ENCODE results near the gene FBXL4.
A peak's percentile ranks its signal among the peaks of the same experiment; 100 is the strongest.
"Not testable (repeated sequence)": the region's sequence is repeated elsewhere in the genome, so short reads cannot be mapped to it uniquely, and the experiment has no call there.

FBXL4 gene

GRCh38 chr6:98945311-98946115 is 2.2 kb downstream of the FBXL4 start:
- no peak for DNase-seq (ENCODE audit: low read depth)

GRCh38 chr6:98944598-98945081 is 3.1 kb downstream of the FBXL4 start:
- DNase-seq (ENCODE audit: low read depth), result peak; percentile 63

- no peak for DNase-seq (ENCODE audit: low read depth)
Observed at GRCh38 chr6:98944168-98944567, 3.6 kb downstream of the FBXL4 start.

- no peak for DNase-seq (ENCODE audit: low read depth)
Observed at GRCh38 chr6:98942263-98942803, 5.4 kb downstream of the FBXL4 start.

GRCh38 chr6:98941319-98941718 is 6.4 kb downstream of the FBXL4 start:
- DNase-seq (ENCODE audit: low read depth), result no peak

- no peak for DNase-seq (ENCODE audit: low read depth)
Observed at GRCh38 chr6:98937351-98937750, 10.4 kb downstream of the FBXL4 start.

GRCh38 chr6:98932381-98932780 is 15.4 kb downstream of the FBXL4 start:
- no peak for DNase-seq (ENCODE audit: low read depth)

- no peak for DNase-seq (ENCODE audit: low read depth)
Observed at GRCh38 chr6:98931696-98932095, 16.1 kb downstream of the FBXL4 start.

GRCh38 chr6:98929498-98930060 is 18.2 kb downstream of the FBXL4 start:
- peak; percentile 26 for DNase-seq (ENCODE audit: low read depth)

GRCh38 chr6:98928688-98929087 is 19.1 kb downstream of the FBXL4 start:
- no peak for DNase-seq (ENCODE audit: low read depth)

- DNase-seq (ENCODE audit: low read depth), result no peak
Observed at GRCh38 chr6:98927534-98927933, 20.2 kb downstream of the FBXL4 start.

- DNase-seq (ENCODE audit: low read depth), result no peak
Observed at GRCh38 chr6:98925831-98926230, 21.9 kb downstream of the FBXL4 start.

- DNase-seq (ENCODE audit: low read depth), result no peak
Observed at GRCh38 chr6:98924647-98925046, 23.1 kb downstream of the FBXL4 start.

GRCh38 chr6:98920904-98921431 is 26.8 kb downstream of the FBXL4 start:
- no peak for DNase-seq (ENCODE audit: low read depth)

- not testable (repeated sequence) for DNase-seq (ENCODE audit: low read depth)
Observed at GRCh38 chr6:98910946-98911345, 36.8 kb downstream of the FBXL4 start.

GRCh38 chr6:98909236-98909635 is 38.5 kb downstream of the FBXL4 start:
- no peak for DNase-seq (ENCODE audit: low read depth)

- not testable (repeated sequence) for DNase-seq (ENCODE audit: low read depth)
Observed at GRCh38 chr6:98906342-98906741, 41.4 kb downstream of the FBXL4 start.

GRCh38 chr6:98905759-98906158 is 42.0 kb downstream of the FBXL4 start:
- DNase-seq (ENCODE audit: low read depth), result no peak

- no peak for DNase-seq (ENCODE audit: low read depth)
Observed at GRCh38 chr6:98904096-98904495, 43.6 kb downstream of the FBXL4 start.

- DNase-seq (ENCODE audit: low read depth), result no peak
Observed at GRCh38 chr6:98900706-98901105, 47.0 kb downstream of the FBXL4 start.

GRCh38 chr6:98894810-98895209 is 52.9 kb downstream of the FBXL4 start:
- no peak for DNase-seq (ENCODE audit: low read depth)

GRCh38 chr6:98887650-98888049 is 60.1 kb downstream of the FBXL4 start:
- no peak for DNase-seq (ENCODE audit: low read depth)

- DNase-seq (ENCODE audit: low read depth), result no peak
Observed at GRCh38 chr6:98885330-98885729, 62.4 kb downstream of the FBXL4 start.

Data from fibroblast of gingiva (primary cell).